HG03045 (cell line): ENCODE results near the gene IMPDH1.
A peak's percentile ranks its signal among the peaks of the same experiment; 100 is the strongest.
"Not testable (repeated sequence)": the region's sequence is repeated elsewhere in the genome, so short reads cannot be mapped to it uniquely, and the experiment has no call there.

Experiments
- ATAC-seq: cut with Tn5 transposase; IDR thresholded peaks from one replicate; pipeline ENCODE4 v1.9.1; 2021; ENCODE audit warnings: mild to moderate bottlenecking, moderate library complexity; ENCODE audit not compliant: unreplicated experiment

Gene IMPDH1

DNA sequence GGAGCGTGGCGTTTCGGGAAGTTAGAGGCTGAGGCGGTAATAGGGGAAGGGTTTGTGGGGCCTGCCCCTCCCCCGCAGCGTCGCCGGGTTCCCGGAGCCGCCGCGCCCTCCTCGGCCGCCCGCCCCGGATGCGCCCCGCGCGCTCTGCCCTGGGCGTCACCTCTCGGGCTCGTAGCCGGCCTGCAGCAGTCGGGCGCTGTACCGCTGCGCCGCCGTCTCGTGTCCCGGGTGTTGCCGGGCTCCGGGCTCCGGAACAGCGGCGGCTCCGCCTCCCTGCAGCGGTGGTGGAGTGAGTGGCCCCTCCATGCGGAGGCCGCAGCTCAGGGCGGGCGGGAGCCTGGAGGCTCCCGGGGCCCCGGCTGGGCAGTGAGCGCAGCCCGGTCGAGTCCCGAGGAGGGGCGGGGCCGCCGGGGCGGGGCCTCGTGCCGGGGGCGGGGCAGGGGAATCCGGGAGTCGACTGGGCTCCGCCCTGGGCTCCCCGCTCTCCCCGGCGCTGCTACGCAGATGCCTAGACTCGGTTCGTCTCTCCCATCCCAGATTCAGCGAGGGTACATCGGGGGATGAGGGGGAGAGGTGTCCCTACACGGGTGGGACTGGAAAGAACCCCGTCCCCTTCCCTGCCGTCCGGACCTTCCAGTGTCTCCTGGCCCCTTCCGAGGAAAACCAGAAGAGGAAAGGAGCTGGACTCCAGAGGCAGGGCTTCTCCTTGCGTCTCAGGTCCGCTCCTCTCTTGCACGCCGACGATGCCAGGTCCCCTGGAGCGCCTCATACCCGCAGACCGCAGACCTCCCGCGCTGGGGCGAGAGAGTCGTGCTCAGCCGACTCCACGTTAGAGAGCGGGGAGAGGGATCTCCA, at the start of gene IMPDH1:
TSS of gene IMPDH1 (minus strand) at position 387 of the 855 bp plus-strand sequence. CDS start at position 306, 81 bp downstream.
- peak; percentile 79 for ATAC-seq

DNA sequence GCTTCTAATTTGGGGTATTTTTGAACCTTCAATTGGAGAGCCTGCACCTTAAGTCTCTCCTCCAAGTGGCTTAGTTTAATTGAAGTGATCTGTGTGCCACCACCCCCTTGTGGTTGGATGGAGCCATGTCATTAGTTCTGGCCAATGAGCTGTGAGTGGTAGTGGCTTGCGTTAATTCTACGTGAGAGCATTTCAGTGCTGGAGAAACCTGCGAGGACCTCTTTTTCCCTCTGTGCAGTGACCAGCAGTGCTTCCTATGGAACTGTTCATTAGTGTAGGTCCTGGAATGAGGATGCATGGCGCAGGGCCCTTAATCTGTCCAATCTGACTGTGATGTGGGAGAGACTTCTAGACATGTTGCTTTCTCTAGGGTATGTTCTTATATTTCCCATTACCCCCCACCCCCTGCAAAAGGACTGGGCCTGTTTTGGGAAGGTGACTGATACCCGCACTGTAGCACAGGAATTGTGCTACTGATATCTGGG, 49.7 kb upstream of the IMPDH1 start:
- ATAC-seq = no peak

DNA sequence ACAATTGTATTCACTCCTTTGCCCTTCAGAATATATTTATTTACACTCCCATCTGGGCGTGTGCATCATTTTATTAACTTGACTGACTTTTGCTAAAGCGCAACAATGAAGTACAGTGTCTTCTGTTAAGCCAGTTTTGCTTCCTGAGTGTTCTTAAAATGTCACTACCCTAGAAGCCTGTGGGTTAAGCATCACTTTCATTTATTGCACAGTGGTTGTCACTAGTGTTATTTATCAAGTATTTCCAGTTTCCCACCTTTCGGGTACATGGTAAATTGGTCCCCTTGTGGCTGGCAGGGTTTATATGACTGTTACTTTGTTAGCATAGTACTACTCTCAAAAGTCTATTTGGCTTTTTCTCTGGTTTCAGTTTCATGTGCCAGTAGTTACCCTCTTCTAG, 49.2 kb upstream of the IMPDH1 start:
- ATAC-seq = no peak

DNA sequence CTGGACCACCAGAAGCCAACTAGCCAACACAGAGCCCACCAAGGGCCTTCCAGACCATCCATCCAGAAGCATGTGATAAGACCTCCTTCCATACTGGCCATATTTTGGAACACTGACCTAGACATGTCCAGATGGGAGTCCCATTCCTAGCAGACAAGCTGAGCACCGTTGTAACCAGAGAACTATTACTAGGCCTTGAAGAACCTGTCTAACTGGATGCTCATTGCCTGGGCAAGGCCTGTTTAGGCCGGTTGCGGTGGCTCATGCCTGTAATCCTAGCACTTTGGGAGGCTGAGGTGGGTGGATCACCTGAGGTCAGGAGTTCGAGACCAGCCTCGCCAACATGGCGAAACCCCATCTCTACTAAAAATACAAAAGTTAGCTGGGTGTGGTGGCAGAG, 47.6 kb upstream of the IMPDH1 start:
- ATAC-seq = not testable (repeated sequence)

DNA sequence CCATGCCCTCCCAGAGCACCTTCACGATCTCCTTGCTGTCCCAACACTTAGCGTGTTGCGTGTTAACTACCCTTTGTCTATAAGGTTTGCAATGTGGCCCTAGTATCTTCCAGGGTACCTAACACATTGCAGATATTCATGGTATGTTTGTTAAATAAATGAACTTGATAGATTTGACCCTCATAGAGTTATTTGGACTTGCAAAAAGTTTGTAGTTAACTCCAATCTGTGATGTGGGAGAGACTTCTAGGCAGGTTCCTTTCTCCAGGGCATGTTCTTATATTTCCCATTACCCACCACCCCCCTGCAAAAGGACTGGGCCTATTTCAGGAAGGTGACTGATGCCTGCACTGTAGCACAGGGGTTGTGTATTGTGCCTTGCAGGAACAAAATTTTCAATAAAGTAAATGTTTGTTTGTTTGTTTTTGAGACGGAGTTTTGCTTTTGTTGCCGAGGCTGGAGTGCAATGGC, 46.5 kb upstream of the IMPDH1 start:
- ATAC-seq = no peak

DNA sequence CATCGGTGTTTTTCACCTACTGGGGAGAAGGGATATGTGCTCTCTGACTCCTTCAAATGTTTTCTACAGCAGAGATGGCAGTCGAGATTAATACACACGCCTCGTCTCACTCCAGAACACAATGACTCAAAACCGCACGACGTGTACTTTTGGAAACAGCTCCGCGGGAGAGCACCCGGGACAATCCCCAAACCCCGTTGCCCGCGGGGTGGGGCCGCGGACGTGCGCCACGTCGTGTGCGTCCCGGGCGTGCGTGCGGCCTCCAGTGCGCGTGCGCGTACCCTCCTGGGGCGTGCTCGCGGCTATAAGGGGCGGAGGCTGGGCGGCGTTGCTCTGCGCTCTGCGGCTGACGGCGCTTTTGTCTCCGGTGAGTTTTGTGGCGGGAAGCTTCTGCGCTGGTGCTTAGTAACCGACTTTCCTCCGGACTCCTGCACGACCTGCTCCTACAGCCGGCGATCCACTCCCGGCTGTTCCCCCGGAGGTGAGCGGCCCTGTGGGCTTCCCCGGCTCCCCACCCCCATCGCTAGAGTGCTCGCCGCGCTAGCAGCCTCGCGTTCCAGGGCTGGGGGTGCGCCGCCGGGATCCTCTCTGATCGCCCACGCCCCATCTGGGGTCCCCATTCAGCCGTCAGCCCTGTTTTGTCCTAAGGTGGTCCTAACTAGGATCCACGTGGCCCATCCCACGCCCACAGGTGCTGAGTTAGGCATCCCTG, 45.9 kb upstream of the IMPDH1 start, which contains the start of gene HILPDA:
TSS of gene HILPDA (plus strand) at position 336 of the 712 bp plus-strand sequence. CDS start 1,391 bp downstream, outside the sequence.
- ATAC-seq = peak; percentile 89

DNA sequence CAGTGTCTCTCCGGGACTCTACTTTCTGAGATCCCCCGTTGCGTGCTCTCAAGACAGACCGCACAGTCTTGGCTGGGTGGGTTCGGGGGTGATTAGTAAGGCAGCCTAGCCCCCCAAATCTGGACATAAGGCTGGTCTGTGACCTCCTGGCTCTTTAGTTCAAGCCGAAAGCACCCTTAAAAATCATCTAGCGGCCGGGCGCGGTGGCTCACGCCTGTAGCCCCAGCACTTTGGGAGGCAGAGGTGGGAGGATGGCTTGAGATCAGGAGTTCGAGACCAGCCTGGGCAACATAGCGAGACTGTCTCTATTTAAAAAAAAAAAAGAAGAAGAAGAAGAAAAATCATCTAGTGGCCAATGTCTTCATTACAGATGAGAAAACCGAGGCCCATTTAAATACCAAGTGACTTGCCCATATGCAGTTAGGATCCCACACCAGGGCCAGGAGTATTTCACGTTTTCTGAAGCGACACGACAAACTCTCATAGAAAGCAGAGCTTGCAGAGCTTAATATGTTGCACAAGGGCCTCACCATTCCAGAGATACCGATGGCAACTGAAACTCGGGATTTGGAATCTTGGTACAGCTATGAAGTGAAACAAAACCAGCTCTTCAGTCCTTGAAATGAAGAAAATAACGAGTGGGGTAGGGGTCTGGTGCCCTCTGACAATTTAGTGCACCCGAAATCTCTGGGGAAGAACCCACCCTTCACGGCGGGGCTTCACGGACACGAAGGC, 45.2 kb upstream of the IMPDH1 start:
- no peak for ATAC-seq

DNA sequence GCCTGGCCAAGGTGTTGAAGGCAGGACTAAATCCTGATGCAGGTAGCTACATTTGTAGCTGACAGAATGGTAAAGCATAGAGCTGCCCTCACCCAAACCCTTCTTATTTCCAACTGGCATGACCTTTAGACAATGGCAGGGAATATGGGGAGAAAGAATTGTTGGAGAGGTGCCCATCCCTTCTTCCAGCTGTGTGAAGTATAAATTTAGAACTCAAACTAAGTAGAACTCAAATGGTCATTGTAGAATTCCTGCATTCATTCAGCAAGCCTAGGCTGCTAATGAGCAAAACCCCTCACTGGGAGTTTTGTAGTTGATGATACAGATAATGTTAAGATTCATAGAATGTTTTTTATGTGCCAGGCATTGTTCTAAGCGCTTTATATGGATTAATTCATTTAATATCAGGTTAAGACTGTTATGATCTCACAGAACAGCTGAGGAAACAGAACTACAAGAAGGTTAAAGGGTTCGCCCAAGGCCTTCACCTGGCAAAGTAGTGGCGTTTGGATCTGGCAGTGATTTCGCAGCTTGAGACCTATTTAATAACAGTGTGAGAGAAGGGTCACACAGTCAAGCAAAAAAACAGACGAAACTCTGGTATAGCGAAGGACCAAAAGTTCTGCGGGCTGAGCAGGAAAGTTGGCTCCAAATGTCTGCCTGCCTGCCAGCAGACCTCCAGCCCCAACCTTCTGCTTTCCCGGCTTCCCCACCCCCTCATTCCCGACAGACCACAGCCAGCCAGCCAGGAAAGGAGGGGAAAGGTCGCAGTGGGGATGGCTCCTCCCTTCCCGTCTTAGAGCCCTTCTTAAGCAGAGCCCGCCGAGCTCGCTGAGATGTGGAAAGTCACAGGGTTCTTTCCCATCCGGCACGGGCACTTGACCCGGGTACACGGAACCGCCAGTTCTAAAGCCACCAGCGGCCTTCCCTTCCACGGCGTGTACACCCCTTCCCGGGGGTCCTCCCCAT, 44.3 kb upstream of the IMPDH1 start:
- no peak for ATAC-seq

DNA sequence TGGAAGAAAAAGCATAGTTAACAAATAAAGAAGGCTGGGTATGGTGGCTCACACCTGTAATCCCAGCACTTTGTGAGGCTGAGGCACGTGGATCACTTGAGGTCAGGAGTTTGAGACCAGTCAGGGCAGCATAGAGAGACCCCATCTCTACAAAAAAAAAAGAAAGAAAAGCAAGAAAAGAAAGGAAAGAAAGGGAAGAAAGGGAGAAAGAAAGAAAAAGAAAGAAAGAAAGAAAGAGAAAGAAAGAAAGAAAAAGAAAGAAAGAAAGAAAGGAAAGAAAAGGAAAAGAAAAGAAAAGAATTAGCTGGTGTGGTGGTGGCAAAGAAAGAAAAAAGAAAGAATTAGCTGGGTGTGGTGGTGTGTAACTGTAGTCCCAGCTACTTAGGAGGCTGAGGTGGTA, 42.8 kb upstream of the IMPDH1 start:
- no peak for ATAC-seq

DNA sequence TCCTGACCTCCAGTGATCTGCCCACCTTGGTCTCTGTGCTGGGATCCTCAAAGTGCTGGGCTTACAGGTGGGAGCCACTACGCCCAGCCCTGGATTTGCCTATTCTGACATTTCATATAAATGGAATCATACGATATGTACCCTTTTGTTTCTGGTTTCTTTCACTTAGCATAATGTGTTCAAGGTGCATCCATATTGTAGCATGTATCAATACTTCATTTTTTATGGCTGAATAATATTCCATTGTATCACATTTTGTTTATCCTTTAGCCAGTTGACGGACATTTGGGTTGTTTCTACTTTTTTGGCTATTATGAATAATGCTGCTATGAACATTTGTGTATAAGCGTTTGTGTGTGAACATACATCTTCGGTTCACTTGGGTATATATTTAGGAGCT, 41.1 kb upstream of the IMPDH1 start:
- no peak for ATAC-seq

DNA sequence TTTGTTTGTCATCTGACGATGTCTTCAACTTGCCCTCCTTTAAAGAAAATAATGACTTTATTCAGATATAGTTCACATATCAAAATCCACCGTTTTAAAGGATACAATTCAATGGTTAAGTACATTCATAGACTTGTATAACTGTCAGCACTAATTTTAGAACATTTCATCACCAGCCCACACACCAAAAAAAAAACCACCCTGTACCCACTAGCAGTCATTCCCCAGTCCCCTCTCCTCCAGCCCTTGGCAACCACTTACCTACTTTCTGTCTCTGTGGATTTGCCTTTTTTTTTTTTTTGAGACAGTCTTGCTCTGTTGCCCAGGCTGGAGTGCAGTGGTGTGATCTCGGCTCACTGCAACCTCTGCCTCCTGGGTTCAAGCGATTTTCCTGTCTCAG, 40.6 kb upstream of the IMPDH1 start:
- ATAC-seq = no peak

DNA sequence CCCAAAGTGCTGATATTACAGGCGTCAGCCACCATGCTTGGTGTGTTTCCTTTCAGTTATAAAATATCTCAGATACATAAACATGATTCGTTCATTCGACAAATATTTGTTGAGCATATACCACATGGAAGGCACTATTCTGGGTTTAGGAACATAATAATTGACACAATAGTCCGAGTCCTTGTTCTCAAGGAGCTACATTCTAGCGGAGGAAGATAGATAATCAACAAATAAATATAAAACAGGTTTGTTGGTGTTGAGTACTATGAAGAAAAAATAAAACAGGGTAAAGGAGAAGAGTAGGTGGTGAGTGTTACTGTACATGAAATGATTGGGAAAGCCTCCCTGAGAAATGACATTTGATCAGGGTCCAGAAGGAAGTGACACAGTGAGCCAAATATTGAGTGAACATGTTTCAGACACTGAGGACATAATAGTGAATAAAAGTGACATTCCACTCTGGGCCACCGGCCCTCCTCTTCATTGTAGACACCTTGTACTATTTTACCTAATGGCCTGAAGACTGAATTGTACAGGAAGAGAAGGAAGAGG, 39.0 kb upstream of the IMPDH1 start:
- no peak for ATAC-seq

DNA sequence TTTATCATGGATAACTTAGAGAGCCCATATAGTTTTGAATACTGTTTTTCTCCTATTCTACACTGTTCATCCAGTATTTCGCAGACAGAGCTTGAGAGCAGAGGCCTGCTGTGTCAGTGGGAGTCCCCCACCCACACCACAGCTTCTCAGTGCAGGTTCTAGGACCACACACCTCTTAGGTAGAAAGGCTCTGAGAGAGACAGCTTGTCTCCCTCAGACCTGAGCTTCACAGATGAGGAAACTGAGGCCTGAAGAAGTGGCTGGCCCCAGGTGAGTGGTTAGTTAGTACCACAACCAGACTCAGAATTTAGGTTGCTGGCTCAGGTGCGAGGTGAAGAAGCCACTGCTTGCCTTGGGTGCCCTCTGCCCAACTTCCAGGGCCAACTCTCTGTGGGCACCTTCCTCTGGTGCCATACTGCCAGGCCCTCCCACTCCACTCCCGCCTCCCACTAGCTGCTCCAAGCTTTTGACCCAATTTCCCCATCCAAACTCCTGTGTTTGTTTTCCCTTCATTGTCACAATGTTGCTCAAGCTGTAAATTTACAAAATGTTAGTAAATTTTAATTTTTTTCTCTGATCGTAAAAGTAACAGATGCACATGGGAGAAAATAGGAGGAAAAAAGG, 38.3 kb upstream of the IMPDH1 start:
- no peak for ATAC-seq

DNA sequence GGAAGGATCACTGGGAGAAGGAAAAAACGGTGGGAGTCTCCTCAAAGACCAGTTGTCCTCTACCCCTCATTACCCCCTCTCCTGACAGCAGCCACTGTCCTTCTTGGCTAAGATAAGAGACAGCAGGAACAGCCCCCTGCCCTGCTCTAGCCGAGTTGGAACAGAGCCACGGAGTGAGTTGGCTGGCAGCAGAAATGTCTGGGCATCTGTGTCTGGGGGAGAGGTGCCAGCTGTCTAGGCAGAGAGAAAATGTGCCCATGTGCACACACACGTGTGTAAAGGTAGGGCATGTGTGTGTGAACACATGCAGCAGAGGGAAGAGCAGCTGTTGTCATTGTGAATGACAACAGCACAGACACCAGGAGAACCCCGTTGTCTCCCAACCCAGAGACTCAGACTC, 36.5 kb upstream of the IMPDH1 start:
- no peak for ATAC-seq

DNA sequence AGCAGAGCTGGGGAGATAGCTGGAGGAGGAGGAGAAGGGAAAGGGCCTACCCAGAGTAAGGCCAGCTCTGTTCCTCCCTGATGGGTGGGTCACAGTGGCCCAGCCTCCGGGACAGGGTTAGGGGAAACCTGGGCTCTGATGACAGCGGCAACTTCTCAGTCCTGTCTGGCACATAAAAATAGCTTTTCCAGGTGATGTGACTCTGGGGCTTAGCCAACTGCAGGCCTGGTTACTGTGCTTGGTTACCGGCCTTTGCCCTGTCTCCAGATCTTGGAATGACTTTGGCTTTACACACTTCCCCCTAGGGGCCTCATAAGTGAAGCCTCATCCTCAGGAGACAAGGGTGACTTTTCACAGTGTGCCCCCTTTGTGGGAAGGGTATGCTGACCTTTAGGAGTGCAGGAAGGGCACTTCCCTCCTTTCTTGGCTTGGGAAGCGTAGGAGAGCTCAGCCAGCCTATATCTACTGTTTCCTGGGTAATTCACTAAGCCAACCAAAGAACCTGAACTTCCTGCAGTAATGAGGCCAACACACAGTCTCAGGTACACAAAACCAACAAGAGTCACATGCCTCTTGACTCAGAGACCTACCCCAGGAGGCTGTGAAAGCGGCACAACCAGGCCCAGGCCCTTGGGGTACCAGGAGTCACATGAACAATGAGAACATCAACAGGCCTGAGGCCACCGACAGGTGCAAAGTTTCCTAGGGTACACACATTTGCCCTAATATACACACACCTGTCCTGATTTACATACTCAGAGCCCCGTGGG, 34.2 kb upstream of the IMPDH1 start:
- ATAC-seq = no peak

DNA sequence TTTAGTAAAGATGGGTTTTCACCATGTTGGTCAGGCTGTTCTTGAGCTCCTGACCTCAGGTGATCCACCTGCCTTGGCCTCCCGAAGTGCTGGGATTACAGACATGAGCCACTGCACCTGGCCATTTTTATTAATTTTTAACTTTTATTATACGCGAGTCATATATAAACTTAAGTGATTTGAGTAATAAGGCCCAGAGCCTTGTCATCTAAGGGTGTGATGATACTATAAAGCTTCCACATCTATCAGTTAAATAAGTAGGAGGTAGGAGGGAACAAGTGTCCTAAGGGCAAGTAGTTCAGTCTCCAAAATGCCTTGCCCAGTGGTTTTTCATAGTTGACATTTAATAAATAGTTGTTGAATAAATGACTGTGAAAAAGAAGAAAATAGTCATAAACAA, 32.6 kb upstream of the IMPDH1 start:
- no peak for ATAC-seq

DNA sequence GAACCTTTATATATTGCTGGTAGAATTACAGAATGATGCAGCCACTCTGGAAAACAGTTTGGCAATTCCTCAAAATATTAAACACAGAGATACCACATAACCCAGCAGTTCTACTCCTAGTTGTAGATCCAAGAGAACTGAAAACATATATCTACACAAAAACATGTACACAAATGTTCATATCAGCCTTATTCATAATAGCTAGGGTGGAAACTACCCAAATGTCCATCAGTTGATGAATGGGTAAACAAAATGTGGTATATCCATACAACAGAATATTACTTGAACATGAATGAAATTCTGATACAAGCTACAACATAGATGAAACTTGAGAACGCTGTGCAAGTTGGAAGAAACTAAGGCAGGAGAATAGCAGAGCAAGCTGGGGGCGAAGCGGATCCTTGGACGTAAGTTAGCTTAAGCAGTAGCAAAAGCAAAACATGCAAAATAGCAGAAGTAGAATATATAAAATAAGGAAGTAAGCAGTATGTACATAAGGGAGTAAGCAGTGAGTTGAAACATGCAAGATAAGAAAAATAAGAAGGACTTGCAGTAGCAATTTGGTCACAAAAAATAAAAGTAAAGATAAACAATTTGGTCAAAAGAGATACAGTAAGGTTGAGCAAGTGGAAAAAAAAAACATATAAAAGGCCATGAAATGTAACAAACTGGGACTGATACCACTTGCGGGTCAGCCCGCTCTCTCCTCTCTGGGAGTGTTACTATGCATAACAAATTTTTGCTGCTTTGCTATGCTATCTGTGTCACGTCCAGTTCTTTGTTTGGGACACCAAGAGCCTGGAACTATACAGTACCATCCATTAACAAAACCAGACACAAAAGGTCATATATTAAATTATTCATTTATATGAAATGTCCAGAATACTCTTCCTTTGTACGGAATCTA, 27.9 kb upstream of the IMPDH1 start:
- no peak for ATAC-seq

DNA sequence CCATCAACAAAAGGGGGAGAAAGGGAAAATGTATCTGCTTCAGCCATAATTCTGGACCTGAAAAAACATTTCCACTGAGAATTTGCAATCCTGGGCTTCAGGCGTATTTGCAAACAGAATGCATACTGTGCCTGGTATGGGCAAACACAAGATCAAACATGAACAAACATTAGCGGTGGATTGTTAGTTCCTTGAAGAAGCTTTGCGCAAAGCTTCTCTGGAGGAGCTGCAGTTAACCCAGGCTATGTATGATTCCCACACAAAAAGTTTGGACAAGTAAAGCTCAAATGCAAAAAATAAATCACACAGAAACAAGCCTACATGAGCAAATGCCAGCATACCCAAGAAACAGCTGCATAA, 25.5 kb upstream of the IMPDH1 start:
- no peak for ATAC-seq
